Activated T-helper 1 cell treated with Interleukin-2 at 50 U/mL for 16 hours (primary cell): ENCODE data around the gene C1orf105.

Experiments used
- DNase-seq: peaks from one replicate; pipeline ENCODE4 v3.0.0-alpha.2; 2020; ENCODE audit warnings: low read depth

The C1orf105 gene

GRCh38 chr1:172460177-172460576, 39.7 kb downstream of the C1orf105 start:
- DNase-seq, result no peak

GRCh38 chr1:172460887-172461315, 40.4 kb downstream of the C1orf105 start:
- no peak for DNase-seq

- no peak for DNase-seq
These were observed 45.1 kb downstream of the C1orf105 start for GRCh38 chr1:172465617-172466016.

- no peak for DNase-seq
These were observed 46.4 kb downstream of the C1orf105 start for GRCh38 chr1:172466795-172467407.

GRCh38 chr1:172467446-172467845, 47.0 kb downstream of the C1orf105 start:
- no peak for DNase-seq

- DNase-seq, result no peak
These were observed 47.8 kb downstream of the C1orf105 start for GRCh38 chr1:172468296-172468695.

- DNase-seq, result no peak
These were observed 49.2 kb downstream of the C1orf105 start for GRCh38 chr1:172469717-172470116.

GRCh38 chr1:172470149-172470548, 49.7 kb downstream of the C1orf105 start:
- DNase-seq, result no peak

GRCh38 chr1:172471666-172472065, 51.2 kb downstream of the C1orf105 start:
- no peak for DNase-seq

GRCh38 chr1:172472495-172472894, 52.0 kb downstream of the C1orf105 start:
- no peak for DNase-seq

GRCh38 chr1:172473302-172473701, 52.8 kb downstream of the C1orf105 start:
- no peak for DNase-seq

- DNase-seq, result no peak
These were observed 53.4 kb downstream of the C1orf105 start for GRCh38 chr1:172473842-172474241.

- no peak for DNase-seq
These were observed 55.8 kb downstream of the C1orf105 start for GRCh38 chr1:172476218-172476811.

- no peak for DNase-seq
These were observed 56.7 kb downstream of the C1orf105 start for GRCh38 chr1:172477216-172477615.

GRCh38 chr1:172477741-172478140, 57.3 kb downstream of the C1orf105 start:
- DNase-seq, result no peak

GRCh38 chr1:172478485-172478884, 58.0 kb downstream of the C1orf105 start:
- no peak for DNase-seq

GRCh38 chr1:172480431-172480830, 59.9 kb downstream of the C1orf105 start:
- no peak for DNase-seq

- DNase-seq, result no peak
These were observed 61.6 kb downstream of the C1orf105 start for GRCh38 chr1:172482044-172482443.

GRCh38 chr1:172483448-172483847, 63.0 kb downstream of the C1orf105 start:
- no peak for DNase-seq

- no peak for DNase-seq
These were observed 63.8 kb downstream of the C1orf105 start for GRCh38 chr1:172484252-172484651.

- DNase-seq, result no peak
These were observed 65.1 kb downstream of the C1orf105 start for GRCh38 chr1:172485626-172486025.

GRCh38 chr1:172486805-172487454, 66.4 kb downstream of the C1orf105 start:
- DNase-seq, result no peak

- DNase-seq, result no peak
These were observed 67.1 kb downstream of the C1orf105 start for GRCh38 chr1:172487550-172487949.

GRCh38 chr1:172488393-172488792, 67.9 kb downstream of the C1orf105 start:
- DNase-seq, result no peak
